WTC11 (cell line): Measurements from ENCODE around the gene PRELID3B.

Source experiments
- ATF3 ChIP-seq: sonication (generic); formaldehyde crosslinking; conservative IDR thresholded peaks from 2 replicates; pipeline ENCODE4 v1.8.1; 2022; ENCODE audit warnings: mild to moderate bottlenecking, missing genetic modification reagents
- CREB1 ChIP-seq: sonication (generic); formaldehyde crosslinking; IDR thresholded peaks from 2 replicates; pipeline ENCODE4 v1.8.0; 2023; ENCODE audit warnings: mild to moderate bottlenecking, missing genetic modification reagents
- CTCF ChIP-seq: fragments of 200-600 bp; IDR thresholded peaks from 2 replicates; pipeline ENCODE4 v1.8.0; 2022; ENCODE audit warnings: antibody characterized with exemption
- ESRRA ChIP-seq: sonication (generic); formaldehyde crosslinking; IDR thresholded peaks from 2 replicates; pipeline ENCODE4 v1.8.1; 2022; ENCODE audit warnings: mild to moderate bottlenecking, missing genetic modification reagents, borderline replicate concordance
- MAX ChIP-seq: sonication (generic); formaldehyde crosslinking; IDR thresholded peaks from 2 replicates; pipeline ENCODE4 v1.8.0; 2022; ENCODE audit warnings: mild to moderate bottlenecking, missing genetic modification reagents
- MYBL2 ChIP-seq: sonication (generic); formaldehyde crosslinking; IDR thresholded peaks from 2 replicates; pipeline ENCODE4 v1.8.1; 2023; ENCODE audit warnings: mild to moderate bottlenecking, moderate library complexity, missing genetic modification reagents
- NFE2L1 ChIP-seq: sonication (generic); formaldehyde crosslinking; IDR thresholded peaks from 2 replicates; pipeline ENCODE4 v1.8.1; 2023; ENCODE audit warnings: missing genetic modification reagents
- TEAD4 ChIP-seq: sonication (generic); formaldehyde crosslinking; IDR thresholded peaks from 2 replicates; pipeline ENCODE4 v1.8.0; 2022; ENCODE audit warnings: mild to moderate bottlenecking, missing genetic modification reagents
- USF1 ChIP-seq: sonication (generic); formaldehyde crosslinking; IDR thresholded peaks from 2 replicates; pipeline ENCODE4 v1.8.0; 2022; ENCODE audit warnings: mild to moderate bottlenecking, missing genetic modification reagents

- TF ChIP-seq MAX (no peak), ESRRA (no peak), CTCF (no peak), ATF3 (CRISPR knock-in tag) (no peak), MYBL2 (CRISPR knock-in tag) (no peak), NFE2L1 (CRISPR knock-in tag) (no peak), TEAD4 (CRISPR knock-in tag) (no peak), USF1 (CRISPR knock-in tag) (no peak), CREB1 (CRISPR knock-in tag) (no peak)
Observed at GRCh38 chr20:59037386-59037785, 5.2 kb downstream of the PRELID3B start.
